Cardiac fibroblast (primary cell): ENCODE data around the gene PTPRR.
A peak's percentile ranks its signal among the peaks of the same experiment; 100 is the strongest.

Experiments used
- DNase-seq, 2 donors: peaks; one replicate each; pipeline versions ENCODE4 v3.0.0 to v3.0.0-alpha.2; 2010; ENCODE audit warnings: low read depth in 2 of 2
- H3K4me3 ChIP-seq, 2 donors: replicated peaks in 1 of 2; 1 replicate in 1 of 2; 2 replicates in 1 of 2; pipeline ENCODE4 v1.5.1; 2011; ENCODE audit warnings: low read depth in 2 of 2, low read length in 2 of 2, mild to moderate bottlenecking in 2 of 2, moderate library complexity in 1 of 2
- TF ChIP-seq, protein P1 (sequence below): IDR thresholded peaks from one replicate; pipeline ENCODE4 v1.5.1; 2011; ENCODE audit warnings: low read depth, mild to moderate bottlenecking, low read length, inconsistent platforms

PTPRR gene

GRCh38 chr12:70962226-70962794 is 41.8 kb upstream of the PTPRR start:
- no peak overlapping the region for H3K4me3 ChIP-seq
- TF ChIP-seq, protein P1, sequence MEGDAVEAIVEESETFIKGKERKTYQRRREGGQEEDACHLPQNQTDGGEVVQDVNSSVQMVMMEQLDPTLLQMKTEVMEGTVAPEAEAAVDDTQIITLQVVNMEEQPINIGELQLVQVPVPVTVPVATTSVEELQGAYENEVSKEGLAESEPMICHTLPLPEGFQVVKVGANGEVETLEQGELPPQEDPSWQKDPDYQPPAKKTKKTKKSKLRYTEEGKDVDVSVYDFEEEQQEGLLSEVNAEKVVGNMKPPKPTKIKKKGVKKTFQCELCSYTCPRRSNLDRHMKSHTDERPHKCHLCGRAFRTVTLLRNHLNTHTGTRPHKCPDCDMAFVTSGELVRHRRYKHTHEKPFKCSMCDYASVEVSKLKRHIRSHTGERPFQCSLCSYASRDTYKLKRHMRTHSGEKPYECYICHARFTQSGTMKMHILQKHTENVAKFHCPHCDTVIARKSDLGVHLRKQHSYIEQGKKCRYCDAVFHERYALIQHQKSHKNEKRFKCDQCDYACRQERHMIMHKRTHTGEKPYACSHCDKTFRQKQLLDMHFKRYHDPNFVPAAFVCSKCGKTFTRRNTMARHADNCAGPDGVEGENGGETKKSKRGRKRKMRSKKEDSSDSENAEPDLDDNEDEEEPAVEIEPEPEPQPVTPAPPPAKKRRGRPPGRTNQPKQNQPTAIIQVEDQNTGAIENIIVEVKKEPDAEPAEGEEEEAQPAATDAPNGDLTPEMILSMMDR, result no peak
- no peak for DNase-seq

- TF ChIP-seq, protein P1, result no peak
- no peak for DNase-seq
- H3K4me3 ChIP-seq, result no peak overlapping the region
Observed at GRCh38 chr12:70960484-70960883, 39.9 kb upstream of the PTPRR start.

DNA sequence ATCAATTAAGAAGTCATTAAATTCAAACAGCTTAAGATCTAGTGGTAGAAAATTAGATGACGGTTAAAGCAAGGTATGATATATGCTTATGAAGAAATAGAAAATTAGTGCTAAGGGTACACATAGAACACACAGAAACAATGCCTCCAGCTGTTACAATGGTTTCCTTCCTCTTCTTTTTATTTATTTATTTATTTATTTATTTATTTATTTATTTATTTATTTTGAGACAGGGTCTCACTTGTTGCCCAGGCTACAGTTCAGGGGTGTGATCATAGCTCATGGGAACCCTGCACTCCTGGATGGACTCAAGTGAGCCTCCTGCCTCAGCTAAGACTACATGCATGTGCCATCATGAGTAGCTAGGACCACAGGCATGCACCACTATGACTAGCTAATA is 34.9 kb upstream of the PTPRR start:
- DNase-seq, result no peak
- no peak overlapping the region for H3K4me3 ChIP-seq
- TF ChIP-seq, protein P1, result no peak

- H3K4me3 ChIP-seq, result no peak overlapping the region
- TF ChIP-seq, protein P1, result no peak
- no peak for DNase-seq
Observed at GRCh38 chr12:70950451-70950850, 29.9 kb upstream of the PTPRR start.

- TF ChIP-seq, protein P1, result no peak
- H3K4me3 ChIP-seq, result no peak overlapping the region
- peak in 1 of 2 donors; percentile 88 for DNase-seq
Observed at GRCh38 chr12:70948976-70949336, 28.4 kb upstream of the PTPRR start.

DNA sequence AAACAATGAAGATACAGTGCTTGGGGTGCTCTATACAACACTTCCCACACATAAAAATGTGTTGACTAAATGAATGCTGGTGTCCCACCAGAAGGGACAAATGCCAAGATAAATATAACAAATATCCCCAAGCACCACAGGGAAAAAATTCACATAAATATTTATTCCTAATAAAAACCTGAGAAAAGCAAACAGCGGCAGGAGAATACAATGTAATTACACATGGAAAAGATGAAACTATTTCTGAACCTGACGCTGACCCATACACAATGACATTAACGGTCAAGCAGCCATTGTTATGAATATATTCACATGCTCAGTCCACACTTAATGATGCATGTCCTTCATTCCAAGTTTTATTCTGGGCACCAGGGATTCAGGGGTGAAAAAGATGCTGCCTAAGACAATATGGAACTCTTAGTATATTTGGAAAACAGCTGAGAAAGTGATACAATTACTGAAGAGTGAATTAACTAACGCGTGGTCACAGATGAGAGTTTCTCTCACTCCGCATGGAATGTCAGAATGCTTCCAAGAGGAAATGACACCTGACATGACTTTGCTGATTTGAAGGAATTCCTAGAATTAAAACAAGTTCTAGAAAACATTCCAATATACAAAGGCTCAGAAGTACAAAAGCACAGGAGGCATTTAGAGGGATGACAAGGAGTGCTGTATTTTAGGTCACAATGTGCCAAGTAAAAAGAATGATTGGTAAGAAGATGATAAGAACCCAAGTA is 27.9 kb upstream of the PTPRR start:
- H3K4me3 ChIP-seq, result no peak overlapping the region
- DNase-seq, result peak in 1 of 2 donors; percentile 24
- TF ChIP-seq, protein P1, result no peak
